Measurements from ENCODE around the gene GALNT8.

- TF ChIP-seq POLR2AphosphoS5 (IDR thresholded peaks at IDR 0.05; ENCODE audit: low read depth, low read length) = no peak
- TF ChIP-seq TAF1 (IDR thresholded peaks at IDR 0.05; ENCODE audit: low read depth, low read length) = no peak
Observed at GRCh38 chr12:4736091-4736490, 15.9 kb downstream of the GALNT8 start.
